Hematopoietic multipotent progenitor cell treated with erythropoietin and hydrocortisone succinate and interleukin-3 and kit ligand, for 4 days (in vitro differentiated cells): ENCODE results near the gene ATP8A2.
"Not testable (repeated sequence)": the region's sequence is repeated elsewhere in the genome, so short reads cannot be mapped to it uniquely, and the experiment has no call there.

Experiments used
- DNase-seq: peaks from one replicate; pipeline ENCODE4 v3.0.0-alpha.2; 2015

Gene ATP8A2

DNA sequence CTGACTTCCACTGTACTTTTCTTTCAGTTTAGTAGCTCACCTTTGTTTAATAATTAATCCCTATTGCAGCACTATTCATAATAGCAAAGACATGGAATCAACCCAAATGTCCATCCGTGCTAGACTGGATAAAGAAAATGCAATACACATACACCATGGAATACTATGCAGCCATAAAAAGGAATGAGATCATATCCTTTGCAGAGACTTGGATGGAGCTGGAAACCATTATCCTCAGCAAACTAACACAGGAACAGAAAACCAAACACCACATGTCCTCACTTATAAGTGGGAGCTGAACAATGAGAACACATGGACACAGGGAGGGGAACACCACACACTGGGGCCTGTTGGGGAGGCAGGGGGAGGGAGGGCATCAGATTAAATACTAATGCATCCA lies 402.3 kb downstream of the ATP8A2 start:
- not testable (repeated sequence) for DNase-seq

DNA sequence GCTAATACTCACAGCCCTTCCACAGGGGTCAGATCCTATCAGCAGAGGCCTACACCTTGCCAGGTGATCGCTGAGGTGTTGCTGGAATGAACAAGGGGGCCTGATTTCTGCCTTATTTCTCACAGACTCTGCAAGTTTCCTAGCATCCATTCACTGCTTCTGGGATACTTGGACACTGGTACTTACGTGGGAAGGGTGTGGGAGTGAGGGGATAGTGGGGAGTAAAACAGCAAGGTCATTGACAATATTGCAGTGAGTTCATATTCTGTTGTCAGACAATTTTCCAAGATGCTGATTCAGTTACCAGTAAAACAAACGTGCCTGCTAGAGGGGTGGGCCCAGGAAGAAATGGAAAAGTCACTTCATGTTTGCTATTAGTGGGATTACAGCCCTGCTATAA lies 403.5 kb downstream of the ATP8A2 start:
- no peak for DNase-seq

DNA sequence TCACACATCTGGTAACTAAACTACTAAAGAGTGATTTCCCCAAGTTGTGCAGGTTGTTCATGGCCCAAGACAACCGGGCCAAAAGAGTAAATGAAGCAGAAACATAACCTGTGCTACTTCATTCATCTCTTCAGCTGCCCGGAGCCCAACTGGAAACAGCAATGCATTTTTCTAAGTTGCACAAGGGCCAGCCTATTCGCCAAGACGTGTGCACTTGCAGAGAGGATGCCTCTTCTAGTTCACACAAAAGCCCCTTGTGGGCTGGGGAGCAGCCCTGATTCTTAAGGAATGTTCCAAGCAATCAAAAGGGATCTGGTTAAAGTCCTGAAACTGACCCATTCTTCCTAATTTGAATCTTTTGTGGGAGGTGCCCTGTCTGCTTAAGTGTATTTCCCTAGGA lies 404.2 kb downstream of the ATP8A2 start:
- no peak for DNase-seq

DNA sequence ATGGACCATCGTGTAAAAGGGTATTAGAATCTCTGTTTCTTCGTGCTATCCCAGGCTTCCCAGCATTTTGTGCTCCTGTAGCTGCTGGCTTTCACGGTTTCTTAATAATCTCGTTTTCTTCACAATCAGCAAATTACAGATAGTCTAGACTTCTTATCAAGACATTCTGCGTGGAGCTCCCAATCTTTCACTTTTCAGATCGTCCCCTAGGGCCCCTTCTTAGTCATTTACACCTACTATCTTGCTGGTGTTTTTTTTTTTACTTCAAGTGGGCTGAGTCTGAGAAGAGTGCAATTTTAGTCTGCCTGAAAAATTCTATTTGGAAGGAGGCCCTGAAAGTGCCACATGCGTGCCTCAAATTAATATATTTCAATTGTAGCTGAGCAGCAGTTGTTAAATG lies 404.9 kb downstream of the ATP8A2 start:
- DNase-seq = peak; percentile 10

DNA sequence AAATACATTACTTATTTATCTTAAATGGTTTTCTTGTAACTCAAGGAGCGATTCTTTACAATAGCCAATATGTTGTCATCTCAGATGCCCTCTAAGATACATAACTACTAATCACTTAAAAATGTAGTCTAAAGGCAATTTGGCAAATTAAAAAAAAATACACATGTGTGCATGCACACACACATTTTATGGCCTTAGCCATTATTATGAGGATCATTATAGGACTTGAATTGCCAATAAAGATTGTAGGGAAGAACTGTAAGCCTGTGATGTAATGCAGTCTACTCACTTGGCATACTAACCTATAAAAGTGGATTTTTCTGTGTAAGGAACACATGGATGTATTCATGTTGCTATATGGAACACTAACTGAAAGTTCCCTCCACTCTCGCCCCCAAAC lies 405.7 kb downstream of the ATP8A2 start:
- DNase-seq = no peak

DNA sequence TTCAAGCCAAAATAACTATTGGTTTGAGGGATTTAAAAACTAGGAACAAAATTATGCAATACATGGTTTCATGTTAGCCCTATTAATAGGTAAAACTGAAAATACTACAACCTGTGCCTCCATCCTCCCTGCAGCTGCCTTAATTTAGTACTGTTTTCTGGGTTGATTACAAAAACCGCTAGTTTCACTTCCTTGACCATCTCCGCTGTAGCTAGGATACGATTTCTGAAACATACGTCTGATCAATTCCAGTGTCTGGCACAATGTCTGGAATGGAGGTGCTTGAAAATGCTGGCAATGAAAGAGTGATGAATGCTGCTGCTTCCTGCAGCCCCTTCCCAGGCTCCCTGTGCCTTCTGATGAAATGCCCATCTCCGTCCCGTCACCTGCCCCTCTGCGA lies 406.6 kb downstream of the ATP8A2 start:
- no peak for DNase-seq

DNA sequence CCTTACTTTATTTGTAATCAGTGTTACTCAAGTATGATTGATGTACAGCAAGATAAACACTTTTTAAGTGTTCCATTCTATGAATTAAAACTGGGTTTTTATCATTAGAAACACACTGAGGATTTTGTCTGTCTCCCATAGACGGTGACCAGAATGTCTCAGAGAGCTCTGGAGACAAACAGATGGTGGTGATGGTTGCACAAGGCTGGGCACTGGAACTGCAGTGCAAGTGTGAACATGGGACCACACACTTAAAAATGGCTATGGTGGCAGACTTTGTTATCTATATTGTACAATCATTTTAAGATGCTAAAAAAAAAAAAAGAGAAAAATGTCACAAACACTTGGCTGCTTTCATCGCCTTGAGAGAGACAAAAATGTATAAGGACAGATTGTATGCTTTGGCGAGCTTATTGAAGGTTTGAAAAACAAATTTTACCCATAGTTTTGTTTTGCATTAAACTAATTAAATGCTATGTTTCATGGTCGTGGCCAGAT lies 407.1 kb downstream of the ATP8A2 start:
- DNase-seq = no peak

DNA sequence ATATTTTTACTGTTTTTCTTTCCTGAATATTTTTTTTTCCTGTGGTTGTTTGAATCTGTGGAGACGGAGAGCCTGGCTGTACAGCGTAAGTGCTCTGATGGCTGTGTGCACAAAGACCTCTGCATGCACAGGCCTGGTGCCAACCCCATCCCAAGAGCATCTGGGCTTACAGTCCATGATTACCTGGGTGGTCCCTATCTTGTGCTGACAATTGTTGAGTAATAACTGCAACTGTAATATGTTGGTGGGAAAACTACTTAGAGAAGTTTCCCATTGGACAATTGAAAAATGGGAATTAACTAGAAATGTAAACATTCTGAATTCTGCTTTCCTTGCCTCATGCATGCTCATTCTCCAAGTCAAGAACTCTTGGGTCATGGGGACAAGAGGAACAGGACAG lies 411.3 kb downstream of the ATP8A2 start:
- DNase-seq = no peak

DNA sequence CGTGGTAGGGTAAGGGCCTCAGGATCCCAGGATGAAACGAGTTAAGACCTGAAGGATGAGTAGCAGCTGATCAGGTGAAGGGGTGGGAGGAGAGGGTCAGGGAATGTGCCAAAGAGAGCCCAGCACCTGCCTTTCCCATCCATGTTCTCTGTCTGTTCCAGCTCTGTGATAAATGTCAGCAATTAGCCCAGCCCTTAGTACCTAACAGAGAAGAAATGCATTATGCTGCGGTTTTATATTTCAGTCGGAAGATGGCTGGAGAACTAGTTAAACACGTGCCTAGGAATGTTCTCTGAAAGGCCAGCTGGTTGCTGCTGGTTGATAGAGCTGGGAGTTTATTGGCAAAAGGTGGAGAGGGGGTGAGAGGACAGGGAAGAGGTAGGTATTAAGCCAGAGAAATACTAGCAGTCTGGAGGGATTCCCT lies 411.8 kb downstream of the ATP8A2 start:
- no peak for DNase-seq

DNA sequence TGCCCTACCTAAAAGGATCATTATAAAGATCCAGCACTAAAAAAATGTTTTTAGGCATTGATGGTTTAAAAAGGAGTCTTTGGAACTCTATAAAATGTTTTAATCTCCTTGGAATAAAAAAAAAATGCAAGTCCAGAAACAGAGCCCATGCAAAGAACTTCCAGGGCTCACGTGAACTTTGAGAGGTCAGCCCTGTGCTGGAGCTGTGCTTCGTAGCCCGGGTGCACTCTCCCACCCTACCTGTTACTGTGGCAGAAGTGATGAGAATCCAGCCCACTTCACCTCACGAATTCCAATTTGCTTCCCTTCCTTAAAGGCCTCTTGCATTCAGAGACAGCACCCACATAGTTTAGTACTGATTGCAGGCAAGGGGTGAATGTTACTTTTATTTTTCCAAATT lies 412.3 kb downstream of the ATP8A2 start:
- no peak for DNase-seq

DNA sequence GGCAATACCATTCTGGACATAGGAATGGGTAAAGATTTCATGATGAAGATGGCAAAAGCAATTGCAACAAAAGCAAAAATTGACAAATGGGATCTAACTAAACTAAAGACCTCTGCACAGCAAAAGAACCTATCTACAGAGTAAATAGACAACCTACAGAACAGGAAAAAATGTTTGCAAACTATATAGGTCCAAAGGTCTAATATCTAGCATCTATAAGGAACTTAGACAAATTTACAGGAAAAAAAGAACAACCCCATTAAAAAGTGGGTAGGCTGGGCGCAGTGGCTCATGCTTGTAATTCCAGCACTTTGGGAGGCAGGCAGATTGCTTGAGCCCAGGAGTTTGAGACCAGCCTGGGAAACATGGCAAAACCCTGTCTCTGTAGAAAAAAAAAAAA lies 418.4 kb downstream of the ATP8A2 start:
- DNase-seq = not testable (repeated sequence)

DNA sequence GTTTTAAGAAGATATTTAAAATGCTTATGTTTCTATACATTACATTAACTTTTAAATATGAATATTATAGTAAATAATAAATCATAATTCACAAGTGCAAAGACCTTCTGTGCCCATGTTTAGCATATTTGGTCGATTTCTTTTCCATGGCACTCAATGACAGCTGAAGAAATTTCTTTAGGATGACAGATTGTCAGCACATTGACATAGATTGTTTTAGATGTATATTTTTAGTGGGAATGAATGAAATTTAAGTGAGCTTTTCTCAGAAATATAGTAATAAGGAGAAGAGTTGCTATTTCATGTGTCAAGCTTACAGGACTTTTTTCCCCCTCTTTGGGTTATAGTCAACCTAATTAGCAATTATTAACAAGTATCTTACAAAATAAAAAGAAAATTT lies 423.5 kb downstream of the ATP8A2 start:
- no peak for DNase-seq

DNA sequence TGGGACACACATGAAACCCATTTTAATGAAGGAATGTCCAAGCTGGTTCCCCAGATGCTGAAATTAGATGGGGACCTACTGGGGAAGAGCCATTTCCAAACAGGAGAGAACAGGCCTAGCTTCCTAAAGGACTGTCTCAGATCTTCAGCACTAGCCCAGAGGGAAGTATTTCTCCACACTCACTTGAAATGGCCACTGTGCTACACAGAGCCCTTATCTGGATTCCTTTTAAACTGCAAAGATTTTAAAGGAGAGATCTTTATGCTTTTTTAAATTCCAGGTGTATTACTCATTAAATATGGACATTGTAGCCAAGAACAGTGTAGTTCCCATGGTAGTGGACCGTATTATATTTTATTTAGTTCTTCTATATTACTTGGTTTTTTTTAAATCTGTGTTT lies 424.7 kb downstream of the ATP8A2 start:
- no peak for DNase-seq

DNA sequence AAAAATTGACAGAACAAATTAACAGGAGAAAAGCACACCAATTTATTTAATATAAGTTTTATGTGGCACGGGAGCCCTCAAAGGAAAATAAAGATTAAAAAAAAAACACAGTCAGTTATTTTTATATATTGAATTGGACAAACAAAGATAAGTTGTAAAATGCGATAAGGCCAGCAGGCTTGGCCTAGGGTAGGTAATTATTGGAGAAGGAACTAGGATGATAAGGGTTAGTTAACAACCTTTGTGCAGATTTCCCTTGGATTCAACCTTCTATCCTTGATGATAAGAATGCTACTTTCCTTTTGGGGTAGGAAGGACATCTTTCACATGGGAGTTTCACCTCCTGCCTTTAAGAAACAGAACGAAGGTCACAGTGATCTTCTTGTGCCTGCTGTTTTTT lies 427.2 kb downstream of the ATP8A2 start:
- DNase-seq = no peak

DNA sequence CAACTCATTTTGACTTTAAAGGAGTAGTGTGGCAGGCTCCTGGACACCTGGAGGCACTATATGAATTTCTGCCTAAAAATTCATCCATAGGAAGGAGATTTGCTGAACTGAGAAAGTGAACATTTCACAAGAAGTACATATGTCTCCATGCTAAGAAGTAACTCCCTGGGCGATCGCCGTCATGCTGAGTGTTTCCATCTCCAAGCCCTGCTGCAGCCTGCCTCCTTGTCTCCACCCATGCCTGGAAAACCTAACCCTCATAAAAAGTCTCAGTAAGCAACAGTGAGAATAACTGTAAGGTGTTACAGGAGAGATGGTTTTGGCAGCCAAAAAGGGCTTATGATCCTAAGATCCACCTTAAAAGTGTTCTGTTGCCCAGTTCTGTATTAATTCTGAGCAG lies 428.7 kb downstream of the ATP8A2 start:
- no peak for DNase-seq

DNA sequence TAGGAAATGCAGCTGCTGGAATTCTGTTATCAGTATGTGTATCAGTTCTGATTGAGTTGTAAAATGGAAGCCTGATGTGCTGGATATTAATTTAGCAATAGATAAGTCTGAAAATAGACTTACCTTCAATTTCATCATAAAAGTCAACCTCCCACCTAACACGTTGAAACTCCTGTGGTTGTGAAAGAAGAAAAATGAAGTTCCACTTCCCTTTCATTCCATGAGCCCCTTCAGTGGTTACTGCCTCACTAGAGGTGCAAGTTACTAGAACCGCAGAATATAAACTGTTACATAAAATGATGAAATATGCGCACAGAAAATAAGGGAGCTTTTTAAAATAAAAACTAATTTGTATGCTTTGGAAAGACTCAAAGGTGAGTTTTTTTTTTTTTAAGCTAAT lies 430.8 kb downstream of the ATP8A2 start:
- peak; percentile 2 for DNase-seq

DNA sequence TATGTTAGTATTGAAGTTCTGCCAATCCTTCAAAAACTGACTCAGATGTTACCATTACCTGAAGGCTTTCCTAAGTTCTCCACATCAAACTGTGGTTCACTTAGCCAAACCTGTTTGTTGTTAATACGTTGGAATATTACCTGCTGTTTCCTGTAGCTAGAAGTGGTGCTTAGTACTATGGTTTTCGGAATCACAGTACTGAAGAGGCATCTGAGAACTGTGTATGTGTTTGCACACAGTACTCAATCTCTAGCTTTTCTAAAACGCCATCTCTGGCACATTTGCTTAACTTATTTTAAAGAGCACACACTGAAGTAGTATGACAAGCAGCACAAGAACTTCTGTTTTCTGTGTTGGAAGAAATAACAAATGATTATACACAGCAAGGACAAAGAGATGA lies 431.9 kb downstream of the ATP8A2 start:
- DNase-seq = no peak

DNA sequence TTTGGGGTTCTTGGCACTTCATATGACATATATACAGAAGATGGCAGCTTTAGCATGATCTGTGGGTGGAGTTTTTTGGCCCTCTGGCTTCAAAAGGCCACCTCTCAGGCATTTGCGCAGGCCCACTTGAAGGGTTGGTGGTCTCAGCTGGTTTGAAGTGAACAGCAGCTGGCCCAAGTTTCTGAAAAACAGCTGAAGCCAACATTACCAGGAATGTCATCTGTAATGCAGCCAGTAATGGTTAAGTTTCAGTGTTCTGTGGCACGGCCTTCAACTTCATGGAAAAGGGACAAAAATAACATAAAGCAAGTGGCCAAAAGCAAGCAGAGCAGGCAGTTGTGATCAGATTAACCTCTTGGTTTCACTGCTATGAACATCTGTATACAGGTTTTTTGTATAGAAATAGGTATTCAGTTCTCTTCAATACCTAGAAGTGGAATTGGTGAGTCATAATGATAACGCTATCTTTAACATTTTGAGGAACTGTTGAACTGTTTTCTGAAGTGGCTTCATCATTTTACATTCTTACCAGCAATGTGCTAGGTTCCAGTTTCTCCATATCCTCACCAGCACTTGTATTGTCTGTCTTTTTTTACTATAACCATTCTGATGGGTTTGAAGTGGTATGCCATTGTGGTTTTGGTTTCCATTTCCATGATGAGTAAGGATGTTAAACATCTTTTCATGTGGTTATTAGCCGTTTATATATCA lies 434.6 kb downstream of the ATP8A2 start:
- DNase-seq = no peak

DNA sequence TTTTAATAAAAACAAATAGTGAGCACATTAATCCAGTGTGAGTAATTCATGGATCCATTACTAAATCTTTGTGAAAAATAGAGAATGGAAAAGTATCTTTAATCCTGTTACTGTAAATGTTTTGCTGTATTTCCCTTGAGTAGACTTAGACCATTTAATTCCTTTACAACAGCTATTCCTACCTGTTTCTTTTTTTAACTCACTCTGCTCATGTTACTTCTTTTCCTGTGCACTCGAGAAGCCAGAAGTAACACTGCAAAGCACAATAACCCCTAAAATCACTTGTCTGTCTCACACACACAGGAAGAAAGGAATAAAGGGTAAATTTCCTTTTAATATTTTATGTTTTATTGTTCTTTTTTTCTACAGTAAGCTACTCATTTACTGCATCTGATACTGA lies 435.8 kb downstream of the ATP8A2 start:
- no peak for DNase-seq

DNA sequence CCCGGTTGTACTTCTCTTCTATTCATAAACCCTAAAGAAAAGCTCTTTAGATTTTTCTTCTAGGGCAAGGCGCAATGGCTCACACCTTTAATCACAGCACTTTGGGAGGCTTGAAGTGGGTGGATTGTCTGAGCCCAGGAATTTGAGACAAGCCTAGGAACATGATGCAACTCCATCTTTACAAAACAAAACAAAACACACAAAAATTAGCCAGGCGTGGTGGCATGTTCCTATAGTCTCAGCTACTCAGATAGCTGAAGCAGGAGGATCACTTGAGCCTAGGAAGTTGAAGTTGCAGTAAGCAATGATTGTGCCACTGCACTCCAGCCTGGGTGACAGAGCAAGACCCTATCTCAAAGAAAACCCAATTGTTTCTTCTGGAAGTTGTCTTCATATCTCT lies 439.7 kb downstream of the ATP8A2 start:
- DNase-seq = no peak

DNA sequence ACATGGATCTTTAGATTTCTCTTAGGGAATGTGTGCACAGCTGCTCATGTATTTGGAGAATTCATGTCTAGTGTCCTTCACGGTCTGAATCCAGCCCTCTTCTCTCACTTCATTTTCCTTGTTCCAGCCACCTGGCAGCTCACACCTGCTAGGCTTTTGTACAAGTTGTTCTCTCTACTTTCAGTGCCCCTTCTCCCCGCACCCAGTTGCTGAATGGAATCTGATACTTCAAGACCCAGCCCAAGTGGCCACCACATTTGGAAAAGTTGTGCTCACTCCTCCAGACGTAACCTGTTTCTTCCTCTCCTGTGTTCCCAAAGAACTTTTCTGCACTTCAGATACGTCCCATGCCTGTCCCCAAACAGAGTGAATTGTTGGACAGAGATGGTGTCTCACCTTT lies 444.5 kb downstream of the ATP8A2 start:
- no peak for DNase-seq

DNA sequence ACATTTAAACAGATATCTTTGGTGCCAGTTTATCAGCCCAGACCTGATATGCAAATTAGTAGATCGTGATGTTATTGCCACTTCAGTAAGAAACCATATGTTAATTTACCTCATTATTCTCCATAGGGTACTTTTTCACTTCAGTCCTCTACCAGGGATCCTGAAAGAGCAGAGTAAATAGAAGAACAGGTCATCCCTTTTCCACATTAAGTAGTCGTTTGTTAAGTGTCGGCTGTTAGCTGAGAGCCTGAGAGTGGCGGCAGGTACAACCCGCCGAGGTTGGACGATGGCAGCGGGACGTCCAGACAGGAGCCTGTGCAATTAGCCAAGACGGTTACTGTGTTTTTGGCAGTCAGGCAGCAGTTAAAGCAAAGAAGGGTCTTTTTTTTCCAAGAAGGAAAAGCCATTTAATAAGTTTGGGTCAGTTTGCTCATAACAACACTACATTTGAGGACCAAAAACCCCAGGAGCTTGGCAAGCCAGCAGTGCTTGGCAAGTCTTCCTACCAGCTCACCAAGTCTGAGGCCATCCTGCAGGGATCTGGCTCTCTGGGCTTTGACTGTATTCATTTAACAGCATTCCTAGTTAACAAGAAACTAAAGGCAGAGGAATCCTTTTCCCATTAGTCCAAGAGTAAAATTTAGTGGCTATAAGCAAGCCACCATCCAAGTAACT lies 448.2 kb downstream of the ATP8A2 start:
- DNase-seq = no peak

DNA sequence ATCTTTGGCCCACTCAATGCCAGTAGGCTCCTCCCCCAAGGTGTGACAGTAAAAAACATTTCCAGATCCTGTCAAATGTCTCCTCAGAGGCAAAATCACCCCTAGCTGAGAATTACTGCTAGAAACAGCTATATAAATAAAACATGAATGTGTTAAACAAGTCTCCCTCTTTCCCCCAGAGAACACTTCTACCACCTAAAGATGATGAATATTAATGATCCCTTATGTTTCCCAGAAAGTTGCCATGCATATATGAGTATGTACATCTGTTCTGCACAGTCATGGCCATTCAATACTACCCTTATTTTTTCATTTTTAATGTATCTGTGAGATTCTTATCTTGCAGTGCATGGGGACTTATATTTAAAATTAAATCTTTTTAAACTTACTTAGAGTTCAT lies 450.0 kb downstream of the ATP8A2 start:
- DNase-seq = no peak

DNA sequence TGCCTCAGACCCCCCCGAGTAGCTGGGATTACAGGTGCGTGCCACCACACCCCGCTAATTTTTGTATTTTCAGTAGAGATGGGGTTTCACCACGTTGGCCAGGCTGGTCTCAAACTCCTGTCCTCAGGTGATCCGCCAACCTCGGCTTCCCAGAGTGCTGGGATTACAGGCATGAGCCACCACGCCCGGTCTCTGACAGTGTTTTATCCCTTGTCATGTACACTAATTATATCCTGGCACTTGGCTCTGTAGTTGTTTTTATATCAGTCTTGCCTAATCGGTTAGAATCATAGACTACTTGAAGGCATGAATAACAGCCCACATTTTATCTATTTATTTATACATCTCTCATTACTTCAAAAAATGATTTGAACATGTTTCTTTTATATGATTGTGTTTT lies 455.4 kb downstream of the ATP8A2 start:
- not testable (repeated sequence) for DNase-seq
